K562 (cell line): Measurements from ENCODE around the gene KCNJ5. TPM values are rescaled to one million over a fixed set of nuclear protein-coding genes. Genes with fewer than 3 reads are reported as not detected.

Experiments used
- ATAC-seq: fragments of 200-7000 bp; cut with Tn5 transposase; 3 replicates; pipeline ENCODE4 v1.9.1; 2020; ENCODE audit warnings: moderate library complexity
- BruUV-seq: library from RNA; stranded (reverse); fragments of 400-500 nt; replicated peaks from 2 replicates; lab custom pipeline; 2021; lab: Mats Ljungman, UMichigan
- CTCF ChIA-PET: fragments of 300-600 bp; formaldehyde crosslinking; extraction: SDS; loops from one replicate; lab custom pipeline; 2021; ENCODE audit warnings: low intra/inter-chr PET ratio; lab: Yijun Ruan, JAX
- POLR2A ChIA-PET: fragments of 300-600, 350-650 bp; sonication (Branson Sonifier 250); formaldehyde crosslinking; extraction: SDS; loops from one replicate; lab custom pipeline; 2021; ENCODE audit warnings: antibody characterized with exemption, inconsistent platforms; lab: Yijun Ruan, JAX
- DNase-seq, 4 experiments: peaks; one replicate each; pipeline versions ENCODE4 v3.0.0 to v3.0.0-alpha.2; 2011 to 2018; ENCODE audit warnings: low spot score in 3 of 4, mixed read lengths in 3 of 4; ENCODE audit errors: extremely low read depth in 1 of 4
- FAIRE-seq: peaks from 2 replicates; lab custom pipeline; 2011; peaks lifted over from hg19 to GRCh38; lab: Jason Lieb, UNC
- H2AFZ ChIP-seq: 2 replicates; pipeline ENCODE4 v1.6.0; 2011; ENCODE audit warnings: low read depth, low read length, control low read depth, inconsistent platforms
- H3K27ac ChIP-seq: fragments of 200-600 bp; 3 replicates; pipeline ENCODE4 v1.8.0; 2011; ENCODE audit warnings: low read depth, mild to moderate bottlenecking, control low read depth, inconsistent platforms, low read length, moderate library complexity, mixed read lengths; ENCODE audit errors: extremely low read depth
- H3K27me3 ChIP-seq, 2 experiments: fragments of 300-600 bp in 1 of 2; 2 replicates in 1 of 2; 3 replicates in 1 of 2; pipeline versions ENCODE4 v1.6.0 to v1.8.0; 2011; ENCODE audit warnings: inconsistent platforms in 2 of 2, low read length in 2 of 2, mild to moderate bottlenecking in 1 of 2, mixed read lengths in 1 of 2, moderate library complexity in 1 of 2; ENCODE audit not compliant: control insufficient read depth in 2 of 2, insufficient read depth in 2 of 2
- H3K36me3 ChIP-seq: fragments of 300-600 bp; 3 replicates; pipeline ENCODE4 v1.8.0; 2011; ENCODE audit warnings: mild to moderate bottlenecking, low read length, inconsistent platforms; ENCODE audit not compliant: control insufficient read depth, insufficient read depth
- H3K4me1 ChIP-seq, 2 experiments: fragments of 200-600 bp in 1 of 2; replicated peaks in 1 of 2; 2 replicates in 1 of 2; 3 replicates in 1 of 2; pipeline versions ENCODE4 v1.5.1 to v1.8.0; 2011; ENCODE audit warnings: inconsistent platforms in 2 of 2, low read length in 2 of 2, mild to moderate bottlenecking in 1 of 2, mixed read lengths in 1 of 2, moderate library complexity in 1 of 2; ENCODE audit not compliant: control insufficient read depth in 2 of 2, insufficient read depth in 2 of 2
- H3K4me2 ChIP-seq: 2 replicates; pipeline ENCODE4 v1.6.1; 2011; ENCODE audit warnings: low read length, control low read depth, inconsistent platforms, mixed read lengths; ENCODE audit not compliant: insufficient read depth
- H3K4me3 ChIP-seq: fragments of 200-600 bp; sonication (generic), shearing (Covaris generic); 2 replicates; pipeline ENCODE4 v1.5.1; 2016; ENCODE audit warnings: control low read depth, inconsistent platforms
- H3K79me2 ChIP-seq: fragments of 200-600 bp; 3 replicates; pipeline ENCODE4 v1.8.0; 2011; ENCODE audit warnings: low read length, inconsistent platforms; ENCODE audit not compliant: control insufficient read depth, insufficient read depth
- H3K9ac ChIP-seq, 2 experiments: 2 replicates each; pipeline versions ENCODE4 v1.6.0 to v1.6.1; 2011; ENCODE audit warnings: low read depth in 2 of 2, low read length in 2 of 2, control low read depth in 1 of 2, inconsistent platforms in 1 of 2, mild to moderate bottlenecking in 1 of 2, mixed read lengths in 1 of 2; ENCODE audit not compliant: insufficient read depth in 1 of 2
- H3K9me1 ChIP-seq: one replicate; pipeline ENCODE4 v1.6.0; 2011; ENCODE audit warnings: inconsistent platforms, mild to moderate bottlenecking, low read length, moderate library complexity; ENCODE audit not compliant: control insufficient read depth, insufficient read depth
- H3K9me3 ChIP-seq: replicated peaks from 2 replicates; pipeline ENCODE4 v1.5.1; 2011; ENCODE audit warnings: low read depth, low read length, inconsistent platforms; ENCODE audit not compliant: control insufficient read depth, insufficient read depth
- H4K20me1 ChIP-seq: replicated peaks from 2 replicates; pipeline ENCODE4 v1.6.1; 2011; ENCODE audit warnings: low read length, inconsistent platforms, mixed read lengths; ENCODE audit not compliant: control insufficient read depth, insufficient read depth
- HOXB6 ChIP-seq: fragments of 250-450 bp; sonication (Bioruptor Pico); IDR thresholded peaks from 2 replicates; pipeline ENCODE4 v1.5.1; 2022; ENCODE audit warnings: mild to moderate bottlenecking, borderline replicate concordance
- PKNOX1 ChIP-seq: fragments of 450-650 bp; IDR thresholded peaks from 2 replicates; pipeline ENCODE4 v1.6.1; 2016
- PRMT5 ChIP-seq: sonication (generic); formaldehyde crosslinking; IDR thresholded peaks from 2 replicates; pipeline ENCODE4 v1.5.0; 2020; ENCODE audit warnings: missing genetic modification reagents
- ZBTB33 ChIP-seq: sonication (generic); formaldehyde crosslinking; IDR thresholded peaks from 2 replicates; pipeline ENCODE4 v1.8.1; 2023; ENCODE audit warnings: mild to moderate bottlenecking, missing genetic modification reagents
- WGBS: fragments of 100-300 bp; shearing (Covaris generic); methylation state at CpG from one replicate; pipeline ENCODE4 v1.1.6; 2016; ENCODE audit warnings: low coverage, mixed read lengths; ENCODE audit not compliant: insufficient coverage; ENCODE audit errors: missing lambda C conversion rate; 5-methylcytosine and 5-hydroxymethylcytosine counted together
- in situ Hi-C: fragments of 300-500 bp; cut with MboI; formaldehyde crosslinking; loops from 4 replicates; pipeline ENCODE4 v1.15.0; 2018; ENCODE audit warnings: inconsistent platforms, mixed read lengths
- intact Hi-C: fragments of 100-400 bp; cut with micrococcal nuclease; formaldehyde crosslinking; loops from 2 replicates; pipeline ENCODE4 v1.14.2; 2022
- polyA plus RNA-seq, 8 experiments: library from polyadenylated mRNA; depleted of rRNA in 4 of 8; stranded (reverse) in 5 of 8; unstranded in 3 of 8; fragments of >200 nt; fragmentation: Nextera tagmentation in 2 of 8; fragmentation: Illumina TruSeq in 1 of 8; extraction: Ambion mirVana in 2 of 8; extraction: Trizol in 1 of 8; gene quantifications; 2 replicates each; pipeline versions ENCODE4 v1.2.1 to v1.2.3, GENCODE V29; 2011 to 2014; ENCODE audit warnings: inconsistent platforms in 1 of 8, missing spikeins in 1 of 8
- total RNA-seq, 7 experiments: library from RNA; depleted of rRNA in 6 of 7; stranded (reverse); fragments of >200 nt in 6 of 7; fragmentation: Illumina TruSeq in 2 of 7; extraction: Trizol in 2 of 7; gene quantifications; 2 replicates each; pipeline versions ENCODE4 v1.2.1 to v1.2.3, GENCODE V29; 2011 to 2021; ENCODE audit warnings: low replicate concordance in 1 of 7

KCNJ5 gene
- total and polyA plus RNA-seq, 9 of the 15 experiments (the other 6 are each of a cell fraction or from before 2014, with no cell fraction given), result 0.04 TPM; not detected in 8

DNA sequence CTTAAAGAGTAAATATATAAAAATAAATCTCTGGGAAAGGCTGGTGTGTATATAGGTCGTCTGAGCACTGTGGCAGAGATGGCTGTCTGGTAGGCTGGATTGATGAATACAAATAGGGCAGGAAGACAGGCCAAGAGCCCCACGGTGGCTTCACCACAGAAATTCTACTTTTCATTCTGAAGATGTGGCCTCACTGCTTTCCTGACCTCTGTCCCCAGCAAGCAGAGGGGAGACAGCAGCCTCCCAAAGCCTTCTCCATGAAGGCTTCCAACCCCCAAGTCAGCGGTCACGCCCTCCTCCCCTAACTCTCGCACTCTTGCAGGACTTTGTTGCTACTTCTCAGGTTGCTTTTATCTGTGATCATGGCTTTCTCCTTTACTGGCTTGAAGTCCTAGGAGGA, 13.4 kb upstream of the KCNJ5 start:
- DNase-seq, result no peak
- ATAC-seq, result no peak
- no peak overlapping the region for H3K4me3 ChIP-seq
- no peaks in the 10 kb centered on the region for H3K9me3 ChIP-seq
- no peaks in the 10 kb centered on the region for H3K79me2 ChIP-seq
- POLR2A ChIA-PET, result no interaction called here
- no peak overlapping the region for H3K27ac ChIP-seq
- no peak for FAIRE-seq
- TF ChIP-seq HOXB6 (CRISPR knock-in tag) (no peak), ZBTB33 (no peak), PRMT5 (CRISPR knock-in tag) (no peak), PKNOX1 (no peak)
- TF ChIP-seq, all 486 proteins: peak for 0
- intact Hi-C loops, result no loop called here
- no peak overlapping the region for H3K9ac ChIP-seq
- H3K36me3 ChIP-seq, result no peaks in the 10 kb centered on the region
- CTCF ChIA-PET, result no interaction called here
- H3K9me1 ChIP-seq, result no peaks in the 10 kb centered on the region
- no peak overlapping the region for H3K4me2 ChIP-seq
- in situ Hi-C loops, result loop anchor here (5.0 to 25.0 kb wide), 2 partner anchors 80 to 435 kb away; no protein-coding TSS in a partner anchor
- H3K4me1 ChIP-seq, result no peaks in the 10 kb centered on the region
- BruUV-seq, result no TSS peak
- no peaks in the 10 kb centered on the region; a peak in 1 of 5 replicates for H3K27me3 ChIP-seq
- no peak overlapping the region for H2AFZ ChIP-seq
- WGBS, result 3% methylated on average over 5 of the region's 5 CpGs
- no peaks in the 10 kb centered on the region for H4K20me1 ChIP-seq
